ENCODE results near the gene GMEB2.
"Not testable (repeated sequence)": the region's sequence is repeated elsewhere in the genome, so short reads cannot be mapped to it uniquely, and the experiment has no call there.

The GMEB2 gene

GRCh38 chr20:63572071-63572787 is 54.7 kb downstream of the GMEB2 start:
- no peak for TF ChIP-seq CTCF (IDR thresholded peaks at IDR 0.05; ENCODE audit: insufficient read depth, low read depth, low read length, missing control alignments)
- no peak overlapping the region for H3K4me3 ChIP-seq (ENCODE audit: low read depth, low read length)
- DNase-seq (ENCODE audit: low read depth): no peak

GRCh38 chr20:63571087-63571478 is 55.8 kb downstream of the GMEB2 start:
- not testable (repeated sequence) for DNase-seq (ENCODE audit: low read depth); H3K4me3 ChIP-seq (ENCODE audit: low read depth, low read length)

- no peak for DNase-seq (ENCODE audit: low read depth)
- no peak overlapping the region for H3K4me3 ChIP-seq (ENCODE audit: low read depth, low read length)
- TF ChIP-seq CTCF (IDR thresholded peaks at IDR 0.05; ENCODE audit: insufficient read depth, low read depth, low read length, missing control alignments): no peak
These were observed 56.4 kb downstream of the GMEB2 start for GRCh38 chr20:63570281-63571086.

GRCh38 chr20:63568986-63569949 is 57.6 kb downstream of the GMEB2 start:
- H3K4me3 ChIP-seq (ENCODE audit: low read depth, low read length): no peak overlapping the region
- DNase-seq (ENCODE audit: low read depth): no peak
- TF ChIP-seq CTCF (IDR thresholded peaks at IDR 0.05; ENCODE audit: insufficient read depth, low read depth, low read length, missing control alignments): no peak

- no peak for TF ChIP-seq CTCF (IDR thresholded peaks at IDR 0.05; ENCODE audit: insufficient read depth, low read depth, low read length, missing control alignments)
- H3K4me3 ChIP-seq (ENCODE audit: low read depth, low read length): no peak overlapping the region
- DNase-seq (ENCODE audit: low read depth): peak; percentile 47
These were observed 58.5 kb downstream of the GMEB2 start for GRCh38 chr20:63568170-63568981.

- peak; percentile 87 for DNase-seq (ENCODE audit: low read depth)
- TF ChIP-seq CTCF (IDR thresholded peaks at IDR 0.05; ENCODE audit: insufficient read depth, low read depth, low read length, missing control alignments): no peak
- H3K4me3 ChIP-seq (ENCODE audit: low read depth, low read length): no peak overlapping the region
These were observed 59.3 kb downstream of the GMEB2 start for GRCh38 chr20:63567386-63568169.

Data from GM12865 (cell line).